GM18511 (cell line): ENCODE data around the gene NFATC4.
"Not testable (repeated sequence)": the region's sequence is repeated elsewhere in the genome, so short reads cannot be mapped to it uniquely, and the experiment has no call there.

ENCODE experiments used
- ATAC-seq: cut with Tn5 transposase; IDR thresholded peaks from one replicate; pipeline ENCODE4 v1.9.1; 2021; ENCODE audit warnings: mild to moderate bottlenecking, moderate library complexity; ENCODE audit not compliant: unreplicated experiment

The NFATC4 gene

GRCh38 chr14:24366413-24366720 is 1.6 kb upstream of the NFATC4 start:
- ATAC-seq, result no peak

GRCh38 chr14:24366721-24367513 is 1.1 kb upstream of the NFATC4 start:
- peak; percentile 73 for ATAC-seq

- no peak for ATAC-seq
These were observed 203 bp downstream of the NFATC4 start for GRCh38 chr14:24368212-24368561.

- no peak for ATAC-seq
These were observed 723 bp downstream of the NFATC4 start for GRCh38 chr14:24368562-24369252.

GRCh38 chr14:24369463-24369862 is 1.5 kb downstream of the NFATC4 start:
- ATAC-seq, result no peak

GRCh38 chr14:24369907-24370687 is 2.1 kb downstream of the NFATC4 start:
- ATAC-seq, result no peak

- ATAC-seq, result no peak
These were observed 2.8 kb downstream of the NFATC4 start for GRCh38 chr14:24370748-24371147.

GRCh38 chr14:24371605-24372004 is 3.6 kb downstream of the NFATC4 start:
- not testable (repeated sequence) for ATAC-seq

GRCh38 chr14:24372701-24373416 is 4.9 kb downstream of the NFATC4 start:
- ATAC-seq, result no peak

- no peak for ATAC-seq
These were observed 8.6 kb downstream of the NFATC4 start for GRCh38 chr14:24376448-24377070.

- ATAC-seq, result no peak
These were observed 9.1 kb downstream of the NFATC4 start for GRCh38 chr14:24377126-24377525.

- no peak for ATAC-seq
These were observed 9.7 kb downstream of the NFATC4 start for GRCh38 chr14:24377657-24378056.

GRCh38 chr14:24378327-24378726 is 10.3 kb downstream of the NFATC4 start:
- ATAC-seq, result no peak

GRCh38 chr14:24378981-24379906 is 11.3 kb downstream of the NFATC4 start:
- ATAC-seq, result no peak

GRCh38 chr14:24379907-24380730 is 12.1 kb downstream of the NFATC4 start:
- no peak for ATAC-seq

- no peak for ATAC-seq
These were observed 13.5 kb downstream of the NFATC4 start for GRCh38 chr14:24381363-24382063.

- no peak for ATAC-seq
These were observed 14.0 kb downstream of the NFATC4 start for GRCh38 chr14:24382064-24382371.

- ATAC-seq, result no peak
These were observed 16.2 kb downstream of the NFATC4 start for GRCh38 chr14:24384169-24384568.
